Mesothelial cell of epicardium (in vitro differentiated cells): Measurements from ENCODE around the gene CNIH3. TPM values are rescaled to one million over a fixed set of nuclear protein-coding genes. Genes with fewer than 3 reads are reported as not detected.

Source experiments
- DNase-seq, 2 experiments: peaks; one replicate each; pipeline ENCODE4 v3.0.0; 2021; ENCODE audit warnings: low spot score in 2 of 2; ENCODE audit not compliant: unreplicated experiment in 2 of 2
- H3K27ac Mint-ChIP-seq: 2 replicates; pipeline ENCODE4 v1.8.0; 2021; ENCODE audit warnings: mixed read lengths
- H3K27me3 Mint-ChIP-seq: 2 replicates; pipeline ENCODE4 v1.8.0; 2021; ENCODE audit warnings: low read depth, mixed read lengths
- H3K36me3 Mint-ChIP-seq: 2 replicates; pipeline ENCODE4 v1.8.0; 2021; ENCODE audit warnings: mixed read lengths
- H3K4me1 Mint-ChIP-seq: 2 replicates; pipeline ENCODE4 v1.8.0; 2021; ENCODE audit warnings: mixed read lengths
- H3K4me3 Mint-ChIP-seq: 2 replicates; pipeline ENCODE4 v1.8.0; 2021; ENCODE audit warnings: mild to moderate bottlenecking, moderate library complexity, mixed read lengths
- H3K9me3 Mint-ChIP-seq: 2 replicates; pipeline ENCODE4 v1.8.0; 2021; ENCODE audit warnings: mixed read lengths
- total RNA-seq: library from RNA; stranded (reverse); gene quantifications from 3 replicates; pipeline ENCODE4 v1.2.1, GENCODE V29; 2021
- TF ChIP-seq, protein P1 (sequence below): fragments of 200-600 bp; sonication (generic); IDR thresholded peaks from one replicate; pipeline ENCODE4 v1.5.0; 2021; ENCODE audit warnings: antibody characterized with exemption; ENCODE audit not compliant: unreplicated experiment

Gene CNIH3
- total RNA-seq, 1 donor from 2014 or later, result 8.3 TPM

DNA sequence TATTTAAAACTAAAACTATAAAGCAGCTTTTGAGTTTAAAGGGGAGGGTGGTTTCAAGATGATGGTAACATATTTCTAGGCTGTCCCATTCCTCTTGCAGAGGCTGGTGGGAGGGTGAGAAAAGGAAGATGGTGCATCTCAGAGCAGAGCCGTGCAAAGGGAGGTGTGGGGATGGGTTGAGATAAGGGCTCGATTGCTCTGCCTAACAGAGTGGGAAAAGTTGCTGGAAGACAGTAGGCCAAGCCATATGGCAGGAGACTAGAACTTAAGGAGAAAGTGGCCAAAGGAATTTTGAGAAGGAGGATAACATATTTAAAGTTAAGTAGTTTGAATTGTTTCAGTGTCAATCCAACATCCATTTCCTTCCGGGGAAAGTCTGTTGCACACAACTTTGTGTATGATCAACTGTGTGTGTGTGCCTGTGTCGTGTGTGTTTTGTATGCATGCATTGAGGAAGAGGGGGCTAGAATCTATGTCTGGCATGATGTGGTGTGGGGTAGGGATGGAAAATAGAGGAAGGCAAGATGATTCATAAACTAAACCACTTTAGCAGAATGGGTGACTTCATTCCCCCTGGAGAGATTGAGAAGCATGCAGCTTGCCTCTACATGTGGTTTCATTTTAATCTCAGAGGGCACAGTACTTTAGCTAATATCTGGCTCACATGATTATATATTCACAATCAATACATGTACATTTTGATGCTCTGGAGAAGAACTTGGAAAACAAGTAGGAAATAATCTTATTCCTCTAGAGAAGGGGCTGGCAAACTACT, 168.3 kb downstream of the CNIH3 start:
- TF ChIP-seq, protein P1, sequence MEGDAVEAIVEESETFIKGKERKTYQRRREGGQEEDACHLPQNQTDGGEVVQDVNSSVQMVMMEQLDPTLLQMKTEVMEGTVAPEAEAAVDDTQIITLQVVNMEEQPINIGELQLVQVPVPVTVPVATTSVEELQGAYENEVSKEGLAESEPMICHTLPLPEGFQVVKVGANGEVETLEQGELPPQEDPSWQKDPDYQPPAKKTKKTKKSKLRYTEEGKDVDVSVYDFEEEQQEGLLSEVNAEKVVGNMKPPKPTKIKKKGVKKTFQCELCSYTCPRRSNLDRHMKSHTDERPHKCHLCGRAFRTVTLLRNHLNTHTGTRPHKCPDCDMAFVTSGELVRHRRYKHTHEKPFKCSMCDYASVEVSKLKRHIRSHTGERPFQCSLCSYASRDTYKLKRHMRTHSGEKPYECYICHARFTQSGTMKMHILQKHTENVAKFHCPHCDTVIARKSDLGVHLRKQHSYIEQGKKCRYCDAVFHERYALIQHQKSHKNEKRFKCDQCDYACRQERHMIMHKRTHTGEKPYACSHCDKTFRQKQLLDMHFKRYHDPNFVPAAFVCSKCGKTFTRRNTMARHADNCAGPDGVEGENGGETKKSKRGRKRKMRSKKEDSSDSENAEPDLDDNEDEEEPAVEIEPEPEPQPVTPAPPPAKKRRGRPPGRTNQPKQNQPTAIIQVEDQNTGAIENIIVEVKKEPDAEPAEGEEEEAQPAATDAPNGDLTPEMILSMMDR, result no peak
- H3K4me1 Mint-ChIP-seq, result no peaks in the 10 kb centered on the region
- H3K27ac Mint-ChIP-seq, result no peak overlapping the region
- H3K9me3 Mint-ChIP-seq, result no peaks in the 10 kb centered on the region
- no peak for DNase-seq
- no peak overlapping the region for H3K4me3 Mint-ChIP-seq
- H3K27me3 Mint-ChIP-seq, result peaks cover 10% of the 10 kb centered on the region
- no peaks in the 10 kb centered on the region for H3K36me3 Mint-ChIP-seq

DNA sequence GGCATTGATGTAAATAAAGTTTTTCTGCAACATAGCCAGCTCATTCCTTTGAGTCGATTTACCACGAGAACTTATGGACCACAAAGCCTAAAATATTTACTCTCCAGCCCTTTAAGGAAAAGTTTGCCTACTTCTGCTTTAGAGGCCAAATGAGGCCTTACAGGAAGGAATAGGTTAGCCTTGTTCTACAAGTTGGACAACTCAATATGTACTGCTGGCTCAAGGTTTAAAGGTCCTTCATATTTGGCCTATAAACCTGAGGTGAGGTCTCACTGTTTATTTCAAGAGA, 168.9 kb downstream of the CNIH3 start:
- no peak for DNase-seq
- Mint-ChIP-seq H3K36me3 (no peaks in the 10 kb centered on the region), H3K4me3 (no peak overlapping the region), H3K4me1 (no peaks in the 10 kb centered on the region), H3K9me3 (no peaks in the 10 kb centered on the region), H3K27ac (no peak overlapping the region), H3K27me3 (peaks cover 12% of the 10 kb centered on the region)
- TF ChIP-seq, protein P1, result no peak

DNA sequence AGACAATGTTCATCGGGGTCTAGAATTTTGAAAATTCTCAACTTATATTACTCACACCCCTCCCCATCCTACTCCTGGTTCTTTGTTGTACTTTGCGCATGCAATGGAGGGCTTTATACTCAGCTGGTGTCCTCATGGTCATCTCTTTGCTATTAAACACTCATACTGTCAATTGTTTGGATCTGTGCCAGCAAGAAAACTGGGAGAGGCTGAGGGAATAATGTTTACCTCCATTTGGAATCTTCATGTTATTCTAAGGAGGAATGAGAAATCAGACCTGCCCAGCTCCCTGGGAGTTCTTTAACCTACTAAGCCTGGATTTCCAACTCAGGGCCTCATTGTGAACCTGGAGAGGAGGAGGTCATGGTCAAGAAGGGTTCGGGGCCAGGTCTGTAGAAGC, 169.5 kb downstream of the CNIH3 start:
- Mint-ChIP-seq H3K4me1 (no peaks in the 10 kb centered on the region), H3K27me3 (peaks cover 15% of the 10 kb centered on the region), H3K4me3 (no peak overlapping the region), H3K9me3 (no peaks in the 10 kb centered on the region), H3K36me3 (no peaks in the 10 kb centered on the region), H3K27ac (no peak overlapping the region)
- TF ChIP-seq, protein P1, result no peak
- DNase-seq, result no peak

DNA sequence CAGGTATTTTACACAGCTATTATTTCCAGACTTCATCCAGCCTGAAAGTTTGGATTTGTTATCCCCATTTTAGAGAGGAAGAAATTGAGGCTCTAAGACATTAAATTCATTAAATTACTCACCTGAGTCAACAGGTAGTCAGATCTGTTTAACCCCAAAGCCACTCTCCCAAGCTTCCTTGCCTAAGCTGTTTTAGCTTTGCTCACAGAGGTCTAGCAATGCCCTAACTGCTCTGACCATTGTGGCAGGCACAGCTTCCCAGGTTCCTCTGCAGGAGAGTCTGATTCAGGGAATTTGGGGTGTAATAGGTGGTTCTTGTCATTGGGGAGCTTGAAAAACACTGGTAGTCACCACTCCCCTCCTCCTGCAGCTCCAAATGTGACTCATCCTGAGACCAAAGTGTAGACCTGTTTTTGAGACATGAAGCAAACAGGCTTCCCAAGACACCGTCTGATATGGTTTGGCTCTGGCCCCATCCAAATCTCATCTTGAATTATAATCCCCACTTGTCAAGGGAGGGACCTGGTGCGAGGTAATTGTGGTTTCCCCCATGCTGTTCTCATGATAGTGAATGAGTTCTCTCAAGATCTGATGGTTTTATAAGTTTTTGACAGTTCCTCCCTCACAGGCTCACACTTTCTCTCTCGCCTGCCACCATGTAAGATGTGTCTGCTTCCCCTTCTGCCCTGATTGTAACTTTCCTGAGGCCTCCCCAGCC, 170.6 kb downstream of the CNIH3 start:
- TF ChIP-seq, protein P1, result no peak
- Mint-ChIP-seq H3K4me3 (no peak overlapping the region), H3K9me3 (no peaks in the 10 kb centered on the region), H3K27ac (no peak overlapping the region), H3K36me3 (no peaks in the 10 kb centered on the region), H3K27me3 (peaks cover 17% of the 10 kb centered on the region), H3K4me1 (no peaks in the 10 kb centered on the region)
- DNase-seq, result no peak

DNA sequence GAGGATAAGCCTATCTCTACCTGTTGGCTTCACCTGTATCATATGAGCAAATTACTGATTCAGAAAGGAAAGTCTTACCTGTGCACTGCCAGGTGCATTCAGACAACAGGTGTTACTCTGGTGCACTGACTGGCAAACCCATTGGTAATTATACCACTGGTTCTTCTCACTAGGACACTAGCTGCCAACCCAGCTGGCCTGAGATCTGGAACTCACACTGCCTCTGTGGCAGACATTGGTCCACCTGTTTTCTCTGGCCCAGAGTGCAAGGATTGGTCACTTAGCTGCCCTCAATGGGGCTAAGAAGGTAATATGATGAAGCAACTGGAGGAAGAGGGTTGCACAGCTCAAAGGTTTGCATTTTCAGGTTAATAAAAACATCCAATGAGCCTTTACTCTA, 173.2 kb downstream of the CNIH3 start:
- Mint-ChIP-seq H3K27ac (no peak overlapping the region), H3K4me3 (no peak overlapping the region), H3K4me1 (peaks cover 2% of the 10 kb centered on the region), H3K27me3 (peaks cover 12% of the 10 kb centered on the region), H3K36me3 (no peaks in the 10 kb centered on the region), H3K9me3 (no peaks in the 10 kb centered on the region)
- TF ChIP-seq, protein P1, result no peak
- DNase-seq, result no peak

Other genes starting within 250 kb of the CNIH3 start
- 101 to 105 TPM (median 102 TPM) in 3 replicates for gene WDR26, start 181.5 kb upstream of the CNIH3 start, total RNA-seq